ENCODE measurements around the gene GBGT1.

GRCh38 chr9:133169102-133169501, 5.4 kb upstream of the GBGT1 start:
- no peak for TF ChIP-seq CTCF (IDR thresholded peaks at IDR 0.05; ENCODE audit: low read length)
- TF ChIP-seq EZH2 (IDR thresholded peaks at IDR 0.05; ENCODE audit: borderline replicate concordance, low read length) = no peak

Measured in OCI-LY1 (cell line).